IMR-90 (cell line): Measurements from ENCODE around the gene PTPN22. TPM values are rescaled to one million over a fixed set of nuclear protein-coding genes. Genes with fewer than 3 reads are reported as not detected.

Experiments used
- ATAC-seq: fragments of 200-7000 bp; cut with Tn5 transposase; 2 replicates; pipeline ENCODE4 v1.9.1; 2020; ENCODE audit warnings: low read depth, mild to moderate bottlenecking, moderate library complexity
- BruUV-seq: library from RNA; stranded (reverse); fragments of 400-500 nt; replicated peaks from 2 replicates; lab custom pipeline; 2021; lab: Mats Ljungman, UMichigan
- CTCF ChIA-PET: fragments of 300-600 bp; formaldehyde crosslinking; extraction: SDS; loops from one replicate; lab custom pipeline; 2021; ENCODE audit warnings: antibody characterized with exemption; lab: Yijun Ruan, JAX
- POLR2A ChIA-PET: fragments of 300-600 bp; sonication (Branson Sonifier 250); formaldehyde crosslinking; loops from one replicate; lab custom pipeline; 2022; ENCODE audit warnings: antibody characterized with exemption; ENCODE audit not compliant: unreplicated experiment; lab: Charles Lee
- DNase-seq: peaks from one replicate; pipeline ENCODE4 v3.0.0; 2013
- H2AFZ ChIP-seq: replicated peaks from 2 replicates; pipeline ENCODE3; 2013; ENCODE audit warnings: low read length, mild to moderate bottlenecking; ENCODE audit not compliant: poor library complexity
- H2AK5ac ChIP-seq: 2 replicates; pipeline ENCODE4 v1.6.1; 2013; ENCODE audit warnings: low read depth, low read length, inconsistent platforms
- H2AK9ac ChIP-seq: replicated peaks from 2 replicates; pipeline ENCODE3; 2013; ENCODE audit warnings: mild to moderate bottlenecking, low read depth, low read length, moderate library complexity; ENCODE audit not compliant: poor library complexity
- H2BK120ac ChIP-seq: 2 replicates; pipeline ENCODE4 v1.6.1; 2013; ENCODE audit warnings: low read depth, low read length, inconsistent platforms
- H2BK15ac ChIP-seq: 3 replicates; pipeline ENCODE4 v1.6.1; 2013; ENCODE audit warnings: low read depth, low read length, inconsistent platforms
- H2BK20ac ChIP-seq: 2 replicates; pipeline ENCODE4 v1.6.1; 2013; ENCODE audit warnings: low read depth, mild to moderate bottlenecking, inconsistent platforms, low read length, moderate library complexity
- H2BK5ac ChIP-seq: 2 replicates; pipeline ENCODE4 v1.6.1; 2013; ENCODE audit warnings: mild to moderate bottlenecking, low read depth, low read length, inconsistent platforms; ENCODE audit not compliant: poor library complexity, severe bottlenecking
- H3K14ac ChIP-seq: replicated peaks from 2 replicates; pipeline ENCODE4 v1.6.1; 2013; ENCODE audit warnings: low read depth, low read length, inconsistent platforms
- H3K18ac ChIP-seq: 2 replicates; pipeline ENCODE4 v1.6.1; 2013; ENCODE audit warnings: low read depth, low read length, control low read depth
- H3K23ac ChIP-seq: 2 replicates; pipeline ENCODE4 v1.6.1; 2013; ENCODE audit warnings: low read depth, low read length, inconsistent platforms
- H3K27ac ChIP-seq: 2 replicates; pipeline ENCODE4 v1.5.1; 2013; ENCODE audit warnings: mild to moderate bottlenecking, control low read depth, low read length; ENCODE audit not compliant: insufficient read depth
- H3K27me3 ChIP-seq: 2 replicates; pipeline ENCODE4 v1.6.1; 2013; ENCODE audit warnings: low read length; ENCODE audit not compliant: control insufficient read depth, insufficient read depth
- H3K36me3 ChIP-seq: 2 replicates; pipeline ENCODE4 v1.6.1; 2013; ENCODE audit warnings: low read length, mixed read lengths; ENCODE audit not compliant: control insufficient read depth, insufficient read depth
- H3K4ac ChIP-seq: 2 replicates; pipeline ENCODE4 v1.6.1; 2013; ENCODE audit warnings: low read depth, low read length, inconsistent platforms
- H3K4me1 ChIP-seq: 2 replicates; pipeline ENCODE4 v1.6.1; 2013; ENCODE audit warnings: low read length, mixed read lengths; ENCODE audit not compliant: control insufficient read depth, insufficient read depth
- H3K4me2 ChIP-seq: 2 replicates; pipeline ENCODE4 v1.6.1; 2013; ENCODE audit warnings: low read depth, mild to moderate bottlenecking, control low read depth, low read length, moderate library complexity
- H3K4me3 ChIP-seq: 2 replicates; pipeline ENCODE4 v1.5.1; 2013; ENCODE audit warnings: low read depth, mild to moderate bottlenecking, control low read depth, low read length, moderate library complexity; ENCODE audit not compliant: insufficient read depth
- H3K56ac ChIP-seq: 2 replicates; pipeline ENCODE4 v1.6.1; 2013; ENCODE audit warnings: low read length, inconsistent platforms; ENCODE audit not compliant: insufficient read depth; ENCODE audit errors: extremely low read depth
- H3K79me1 ChIP-seq, 2 experiments: 2 replicates each; pipeline ENCODE4 v1.6.1; 2013; ENCODE audit warnings: low read length in 2 of 2, inconsistent platforms in 1 of 2, low read depth in 1 of 2
- H3K9ac ChIP-seq: 2 replicates; pipeline ENCODE4 v1.6.1; 2013; ENCODE audit warnings: low read depth, low read length, control low read depth
- H3K9me1 ChIP-seq: 2 replicates; pipeline ENCODE4 v1.6.1; 2013; ENCODE audit warnings: low read length, inconsistent platforms; ENCODE audit not compliant: insufficient read depth
- H3K9me3 ChIP-seq: 2 replicates; pipeline ENCODE4 v1.6.1; 2013; ENCODE audit warnings: low read length; ENCODE audit not compliant: control insufficient read depth, insufficient read depth
- H4K20me1 ChIP-seq: 2 replicates; pipeline ENCODE4 v1.6.1; 2013; ENCODE audit warnings: low read length, inconsistent platforms; ENCODE audit not compliant: insufficient read depth
- H4K5ac ChIP-seq: 2 replicates; pipeline ENCODE4 v1.6.1; 2013; ENCODE audit warnings: mild to moderate bottlenecking, low read depth, low read length, control low read depth
- H4K8ac ChIP-seq, 2 experiments: 2 replicates each; pipeline ENCODE4 v1.6.1; 2013; ENCODE audit warnings: low read depth in 2 of 2, low read length in 2 of 2, control low read depth in 1 of 2, inconsistent platforms in 1 of 2
- H4K91ac ChIP-seq: 2 replicates; pipeline ENCODE4 v1.6.1; 2013; ENCODE audit warnings: low read depth, low read length, inconsistent platforms; ENCODE audit not compliant: insufficient read depth
- CEBPB ChIP-seq: IDR thresholded peaks from 2 replicates; pipeline ENCODE4 v1.6.1; 2012; ENCODE audit warnings: low read depth, low read length, improper control_type of control experiment
- POLR2A ChIP-seq: IDR thresholded peaks from 2 replicates; pipeline ENCODE4 v1.6.1; 2012; ENCODE audit warnings: mild to moderate bottlenecking, low read depth, low read length
- SMC3 ChIP-seq: fragments of 150-350 bp; IDR thresholded peaks from 2 replicates; pipeline ENCODE4 v1.6.1; 2016; ENCODE audit warnings: low read depth, mild to moderate bottlenecking, antibody characterized with exemption, low read length, moderate library complexity
- WGBS, 2 experiments: methylation state at CpG; one replicate each; pipeline versions ENCODE4 v1.1.5 to v1.1.7; 2013; ENCODE audit warnings: missing lambda C conversion rate in 2 of 2; ENCODE audit not compliant: insufficient read length in 1 of 2; ENCODE audit errors: extremely low coverage in 2 of 2; 5-methylcytosine and 5-hydroxymethylcytosine counted together
- dilution Hi-C: fragments of 300-500 bp; cut with HindIII; formaldehyde crosslinking; loops from one replicate; pipeline ENCODE4 v1.14.3; 2018; ENCODE audit warnings: low sequenced_read_pairs; ENCODE audit not compliant: unreplicated experiment
- in situ Hi-C: fragments of 300-500 bp; cut with MboI; formaldehyde crosslinking; loops from 3 replicates; pipeline ENCODE4 v1.14.3; 2019; ENCODE audit warnings: low sequenced_read_pairs, inconsistent platforms, mixed read lengths
- intact Hi-C: fragments of 100-400 bp; cut with micrococcal nuclease; formaldehyde crosslinking; loops from 2 replicates; pipeline ENCODE4 v1.10.0; 2022
- polyA plus RNA-seq, 3 experiments: library from polyadenylated mRNA; depleted of rRNA; stranded (reverse); fragments of >200 nt; gene quantifications; 2 replicates each; pipeline ENCODE4 v1.2.3, GENCODE V29; 2012; ENCODE audit warnings: low replicate concordance in 1 of 3
- total RNA-seq: library from RNA; depleted of rRNA; stranded (reverse); fragments of >200 nt; gene quantifications from 2 replicates; pipeline ENCODE4 v1.2.3, GENCODE V29; 2012

Gene PTPN22
- total and polyA plus RNA-seq, 2 of the 4 experiments (the other 2 are of a cell fraction) = 0.14 to 0.18 TPM

- dilution Hi-C loops (no loop called here), intact Hi-C loops (loop anchor here (1.0 to 10.0 kb wide), 3 partner anchors 92 to 509 kb away; partner anchors contain the start of genes MAGI3, PHTF1 and RSBN1), in situ Hi-C loops (loop anchor here (5.0 to 25.0 kb wide), 2 partner anchors 67 to 767 kb away; no protein-coding TSS in a partner anchor)
- peak overlapping the region; percentile 2; the same call in 1 of the 2 replicates for H2BK20ac ChIP-seq
- H3K9me1 ChIP-seq = peaks cover 3% of the 10 kb centered on the region
- H4K8ac ChIP-seq = peak overlapping the region; percentile 68 to 81
- ChIA-PET CTCF (no interaction called here), POLR2A (interaction anchor here (0.6 to 2.3 kb wide), 3 partner anchors 9 to 161 kb away, joined by 4 to 9 read pairs (median 6); partner anchors contain the start of gene HIPK1)
- H3K27ac ChIP-seq = peak overlapping the region; percentile 83
- TSS peak; percentile 64 for BruUV-seq
- H3K36me3 ChIP-seq = peaks cover 9% of the 10 kb centered on the region
- H4K20me1 ChIP-seq = no peaks in the 10 kb centered on the region
- H3K56ac ChIP-seq = peak overlapping the region; percentile 85
- ATAC-seq (no peak), DNase-seq (no peak)
- H3K18ac ChIP-seq = peak overlapping the region; percentile 71
- H2BK5ac ChIP-seq = peak overlapping the region; percentile 63
- H3K14ac ChIP-seq = peak overlapping the region; percentile 75
- H3K4ac ChIP-seq = peak overlapping the region; percentile 71
- H2AK5ac ChIP-seq = peak overlapping the region; percentile 53
- peak overlapping the region; percentile 87 for H3K23ac ChIP-seq
- H3K4me3 ChIP-seq = peak overlapping the region; percentile 58
- H4K91ac ChIP-seq = peak overlapping the region; percentile 59
- peak overlapping the region; percentile 86 for H3K9ac ChIP-seq
- peak overlapping the region; percentile 82 for H2AK9ac ChIP-seq
- whole genome bisulfite sequencing, 2 experiments = no CpG with 5 or more reads among the region's 11 CpGs
- TF ChIP-seq POLR2A (no peak), CEBPB (peak; percentile 24; the same call in 1 of the 2 replicates), SMC3 (no peak)
- peaks cover 29 to 50% of the 10 kb centered on the region in 2 experiments for H3K79me1 ChIP-seq
- peak overlapping the region; percentile 45; the same call in 2 of the 3 replicates for H2BK15ac ChIP-seq
- H3K9me3 ChIP-seq = no peaks in the 10 kb centered on the region
- peak overlapping the region; percentile 88 for H3K4me2 ChIP-seq
- peak overlapping the region; percentile 79 for H4K5ac ChIP-seq
- peak overlapping the region; percentile 43 for H2BK120ac ChIP-seq
- no peaks in the 10 kb centered on the region for H3K4me1 ChIP-seq
- no peaks in the 10 kb centered on the region for H3K27me3 ChIP-seq
- peak overlapping the region; percentile 91 for H2AFZ ChIP-seq
Observed at GRCh38 chr1:113904293-113904673, 32.8 kb upstream of the PTPN22 start.
